Dermis blood vessel endothelial cell (primary cell): ENCODE data around the gene INSIG1. TPM values are rescaled to one million over a fixed set of nuclear protein-coding genes. Genes with fewer than 3 reads are reported as not detected.
A peak's percentile ranks its signal among the peaks of the same experiment; 100 is the strongest.

Experiments
- DNase-seq: peaks from one replicate; pipeline ENCODE4 v3.0.0; 2010
- total RNA-seq: library from RNA; depleted of rRNA; stranded (reverse); fragments of >200 nt; gene quantifications from 2 replicates; pipeline ENCODE4 v1.2.3, GENCODE V29; 2014

INSIG1 gene
- total RNA-seq, result 93.9 and 140 TPM in 2 replicates

- peak; percentile 97 for DNase-seq
These were observed at the start of gene INSIG1 for GRCh38 chr7:155297517-155298287. INSIG1 (plus strand) TSS chr7:155297878; CDS start chr7:155298286, 408 bp downstream.

DNA sequence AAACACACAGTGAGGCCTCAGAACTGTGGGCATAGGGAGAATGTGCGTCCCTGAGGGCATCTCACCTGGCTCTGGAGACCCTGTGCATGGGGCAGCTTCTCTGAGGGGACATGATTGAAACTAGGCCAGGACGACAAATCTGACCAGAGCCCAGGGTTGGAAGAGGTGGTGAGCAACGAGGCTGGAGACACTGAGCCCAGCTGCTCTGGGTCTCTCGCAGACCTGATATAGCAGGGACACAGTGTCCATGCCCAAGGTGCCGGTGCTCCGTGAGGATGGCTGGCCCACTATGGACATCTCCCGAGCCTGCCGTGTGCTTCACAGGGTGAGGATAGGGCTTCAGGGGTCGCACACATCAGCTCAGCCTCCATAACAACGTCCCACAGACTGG lies 49.3 kb upstream of the INSIG1 start:
- DNase-seq, result no peak

DNA sequence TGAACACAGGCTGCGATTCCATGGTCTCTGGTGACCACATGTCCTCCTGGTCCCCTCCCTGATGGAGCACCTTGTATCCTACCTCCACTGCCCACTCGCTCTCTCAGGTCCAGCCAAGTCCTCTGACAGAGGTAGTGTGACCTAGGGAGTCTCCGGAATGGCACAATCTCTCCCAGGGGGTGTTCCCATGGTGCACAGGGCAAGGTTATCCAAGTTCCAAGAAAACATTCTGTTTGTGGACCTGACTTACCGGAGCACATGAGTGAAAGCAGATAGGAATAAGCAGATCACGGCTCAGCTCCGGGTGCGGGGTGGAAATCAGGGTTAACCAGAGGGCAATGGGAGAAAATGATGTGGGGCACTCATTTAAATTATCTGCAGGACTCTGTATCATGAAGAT lies 45.8 kb upstream of the INSIG1 start:
- DNase-seq, result no peak

DNA sequence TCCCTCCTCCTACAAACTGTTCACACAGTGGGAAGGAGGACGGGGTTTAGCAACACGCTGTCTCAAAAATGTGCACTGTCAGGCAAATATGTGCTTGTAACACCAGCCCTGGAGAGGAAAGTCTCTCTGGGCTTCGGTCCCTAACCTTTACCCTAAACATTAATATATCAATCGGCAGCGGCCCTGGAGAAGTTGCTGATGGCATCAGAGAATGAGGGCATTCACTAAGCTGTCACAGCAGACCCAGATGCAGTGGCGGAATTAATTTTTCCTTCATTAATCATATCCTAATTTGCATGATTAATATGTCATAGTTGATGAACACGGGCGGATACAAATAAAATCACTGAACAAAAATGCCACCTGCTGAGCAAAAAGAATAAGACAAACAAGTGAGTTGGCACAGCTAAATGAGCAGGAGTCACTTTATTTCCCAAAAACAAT lies 45.2 kb upstream of the INSIG1 start:
- peak; percentile 33 for DNase-seq

DNA sequence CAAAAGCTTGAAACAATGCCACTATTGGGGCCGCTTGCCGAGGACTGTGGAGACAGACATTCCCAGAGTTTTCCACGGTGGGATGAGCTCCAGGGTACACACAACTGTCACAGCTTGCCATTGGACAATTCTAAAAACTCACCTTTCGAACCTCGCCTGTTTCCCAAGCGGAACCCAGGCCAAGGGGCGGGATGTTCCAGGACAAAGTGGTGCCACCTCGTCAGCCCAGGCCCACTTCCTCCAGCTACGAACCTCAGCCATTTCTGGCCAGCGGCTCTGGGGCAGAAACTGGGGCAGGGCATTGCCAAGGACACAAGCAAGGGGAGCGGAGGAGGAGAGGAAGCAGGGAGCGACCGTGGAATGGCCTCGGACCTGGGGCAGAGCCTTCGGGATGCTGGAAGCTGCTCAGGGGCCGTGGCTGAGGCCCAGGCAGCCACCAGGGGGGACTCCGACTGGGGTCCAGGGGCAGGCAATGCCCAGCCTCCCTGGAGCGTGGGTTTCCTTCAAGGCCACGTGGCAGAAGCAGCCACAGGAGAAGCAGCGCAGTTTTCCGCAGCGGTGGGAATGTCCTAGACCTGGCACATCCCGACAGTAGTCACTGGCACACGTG lies 44.7 kb upstream of the INSIG1 start:
- DNase-seq, result no peak

DNA sequence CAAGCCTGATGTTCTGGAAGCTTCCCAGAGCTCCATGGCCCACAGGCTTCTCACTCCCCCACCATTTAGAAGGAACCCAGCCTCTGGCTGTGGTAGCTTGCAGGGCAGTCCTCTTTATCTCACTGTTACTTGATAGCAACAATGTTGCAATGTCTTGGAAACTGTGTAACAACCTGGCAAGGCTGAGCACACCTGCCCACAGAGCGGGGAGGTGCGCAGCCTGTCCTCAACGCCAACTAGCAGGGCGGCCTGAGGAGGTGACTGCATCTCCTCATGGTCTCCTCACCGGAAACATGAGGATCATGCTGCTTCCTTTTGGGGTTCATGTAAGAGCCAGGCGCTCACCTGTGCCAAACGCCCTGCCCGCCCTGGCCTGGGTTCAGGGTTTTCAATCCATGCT lies 43.7 kb upstream of the INSIG1 start:
- DNase-seq, result no peak

DNA sequence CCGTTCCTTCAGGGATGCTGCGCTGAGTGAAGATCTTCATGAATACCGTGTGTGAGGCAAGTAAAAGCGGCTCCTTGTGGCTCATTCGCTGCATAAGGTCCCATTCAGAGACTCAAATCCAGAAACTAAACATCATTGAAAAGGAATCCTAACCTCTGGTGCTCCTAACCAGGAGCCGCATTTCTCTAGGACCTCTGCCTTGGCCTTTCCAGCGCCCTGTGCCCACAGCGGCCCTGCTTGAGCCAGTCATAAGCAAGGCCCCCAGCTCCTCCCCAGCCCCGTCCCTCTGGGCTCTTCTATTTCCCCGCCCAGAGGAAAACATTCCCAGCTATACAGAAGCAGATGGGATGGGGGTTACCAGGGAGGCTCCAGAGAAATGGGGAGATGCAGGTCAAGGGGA lies 42.6 kb upstream of the INSIG1 start:
- no peak for DNase-seq

GRCh38 chr7:155255621-155256020 lies 42.1 kb upstream of the INSIG1 start:
- DNase-seq, result no peak

DNA sequence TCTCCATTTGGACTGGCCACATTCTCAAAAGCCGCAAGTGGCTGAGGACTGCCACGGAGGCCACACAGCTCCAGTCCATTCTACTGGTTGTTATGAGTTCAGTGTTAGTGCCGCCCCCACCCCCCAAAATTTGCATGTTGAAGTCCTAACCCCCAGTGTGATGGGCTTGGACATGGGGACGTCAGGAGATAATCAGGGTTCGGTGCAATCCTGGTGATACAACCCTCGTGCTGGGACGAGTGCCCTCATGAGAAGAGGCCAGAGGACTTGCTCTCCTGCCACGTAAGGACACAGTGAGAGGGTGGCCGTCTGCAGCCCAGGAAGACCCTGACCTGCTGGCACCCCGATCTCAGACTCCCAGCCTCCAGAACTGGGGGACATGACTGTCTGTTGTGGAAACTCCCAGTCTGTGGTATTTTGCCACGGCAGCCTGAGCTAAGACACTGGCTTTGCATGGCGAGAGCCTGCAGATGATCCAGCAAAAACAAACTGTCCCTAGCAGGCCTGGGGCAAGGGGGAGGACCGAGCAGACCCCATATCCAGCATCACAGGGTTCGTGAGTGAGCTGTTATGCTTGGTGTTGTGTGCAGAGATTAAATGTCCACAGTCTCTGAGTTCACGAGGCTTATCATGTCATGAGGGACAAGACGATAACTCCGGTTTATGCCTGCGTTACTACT lies 41.5 kb upstream of the INSIG1 start:
- DNase-seq, result no peak

- DNase-seq, result no peak
These were observed 40.8 kb upstream of the INSIG1 start for GRCh38 chr7:155256761-155257481.

DNA sequence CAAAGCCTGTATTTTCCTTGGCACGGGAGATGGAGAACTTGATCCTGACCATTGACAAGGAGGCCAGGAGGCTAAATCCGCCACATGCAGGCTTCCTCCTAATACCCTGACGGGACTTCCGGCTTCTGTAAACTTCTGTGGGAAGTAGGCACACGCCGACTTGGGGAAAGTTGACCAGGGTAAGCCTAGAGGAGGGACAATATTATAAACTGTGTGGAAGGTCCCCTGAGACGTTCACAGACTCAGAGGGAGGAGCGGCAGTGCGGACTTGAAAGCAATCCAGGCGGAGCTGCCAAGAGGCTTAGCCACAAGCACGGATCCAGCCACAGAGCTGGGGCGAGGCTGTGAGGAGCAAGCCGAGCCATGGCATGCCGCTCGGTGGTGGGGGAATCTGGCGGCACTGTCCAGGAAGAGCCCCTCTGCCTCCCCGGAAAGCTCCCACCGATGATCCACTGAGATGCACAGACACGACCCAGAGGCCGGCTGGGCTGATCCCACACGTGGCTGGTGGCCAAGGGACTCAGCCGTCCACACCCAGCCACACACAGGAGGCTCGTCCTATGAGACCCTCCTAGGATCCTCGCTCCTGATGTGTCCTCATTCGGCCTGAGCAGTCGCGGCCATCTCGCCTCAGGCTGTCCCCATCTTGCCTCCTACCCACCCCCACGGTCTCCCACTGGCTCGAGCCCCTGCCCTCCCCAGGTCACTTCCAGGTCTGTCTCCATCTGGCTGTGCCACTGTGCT lies 40.0 kb upstream of the INSIG1 start:
- DNase-seq, result peak; percentile 78

DNA sequence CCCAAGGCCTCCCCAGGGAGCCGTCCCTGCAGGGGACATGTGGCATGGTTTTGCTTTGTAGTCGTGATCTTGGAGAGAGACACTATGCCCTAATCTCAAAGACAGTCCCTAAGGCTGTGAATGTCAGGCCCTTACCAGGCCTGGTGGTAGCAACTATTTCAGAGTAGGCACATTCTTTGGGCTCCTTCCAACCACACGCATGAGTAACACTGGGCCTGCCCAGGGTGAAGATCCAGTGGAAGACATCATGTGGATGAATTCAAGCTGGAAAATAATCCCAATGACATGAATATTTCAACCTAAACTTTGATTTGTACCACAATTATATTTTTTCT lies 39.5 kb upstream of the INSIG1 start:
- DNase-seq, result peak; percentile 46

DNA sequence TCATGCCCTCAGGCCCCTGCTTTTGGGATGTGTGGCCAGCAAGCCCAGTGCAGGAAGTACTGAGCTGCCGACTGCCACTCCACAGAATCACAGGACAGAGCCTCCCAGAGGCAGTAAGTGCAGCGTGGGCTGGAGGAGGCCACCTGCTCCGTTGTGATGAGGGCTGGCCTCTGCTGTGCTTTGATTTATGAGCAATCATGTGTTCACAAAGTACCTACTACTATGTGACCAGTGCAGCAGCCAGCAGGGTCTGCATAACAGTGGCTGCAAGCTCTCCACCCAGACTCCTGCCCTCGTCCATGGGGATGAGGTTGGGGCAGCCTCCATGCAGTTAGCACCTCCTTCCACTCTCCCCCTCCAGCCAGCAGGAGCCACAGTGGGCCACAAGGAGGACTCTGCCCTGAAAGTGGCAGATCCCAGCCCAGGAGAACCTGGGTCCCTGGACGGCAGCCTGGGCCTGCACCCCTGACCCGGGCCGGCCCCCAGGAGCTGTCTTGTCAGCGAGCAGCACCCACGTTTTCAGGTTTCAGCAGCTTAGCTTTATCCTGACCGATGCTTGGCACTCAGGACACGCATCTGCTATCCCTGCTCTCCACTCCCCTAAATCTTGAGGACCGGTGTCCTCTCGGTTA lies 37.7 kb upstream of the INSIG1 start:
- no peak for DNase-seq

GRCh38 chr7:155260498-155260872 lies 37.2 kb upstream of the INSIG1 start:
- DNase-seq, result no peak

GRCh38 chr7:155261031-155261985 lies 36.4 kb upstream of the INSIG1 start:
- DNase-seq, result no peak

- no peak for DNase-seq
These were observed 35.6 kb upstream of the INSIG1 start for GRCh38 chr7:155262031-155262430.

DNA sequence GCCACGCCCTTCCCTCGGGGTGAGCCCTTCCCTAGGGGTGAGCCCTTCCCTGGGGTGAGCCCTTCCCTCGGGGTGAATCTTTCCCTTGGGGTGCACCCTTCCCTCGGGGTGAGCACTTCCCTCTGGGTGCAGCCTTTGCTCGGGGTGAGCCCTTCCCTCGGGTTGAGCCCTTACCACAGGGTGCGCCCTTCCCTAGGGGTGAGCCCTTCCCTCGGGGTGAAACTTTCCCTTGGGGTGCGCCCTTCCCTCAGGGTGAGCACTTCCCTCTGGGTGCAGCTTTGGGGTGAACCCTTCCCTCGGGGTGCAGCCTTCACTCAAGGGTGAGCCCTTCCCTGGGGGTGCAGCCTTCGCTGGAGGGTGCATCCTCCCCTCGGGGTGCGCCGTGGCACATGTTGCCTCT lies 34.6 kb upstream of the INSIG1 start:
- DNase-seq, result no peak

DNA sequence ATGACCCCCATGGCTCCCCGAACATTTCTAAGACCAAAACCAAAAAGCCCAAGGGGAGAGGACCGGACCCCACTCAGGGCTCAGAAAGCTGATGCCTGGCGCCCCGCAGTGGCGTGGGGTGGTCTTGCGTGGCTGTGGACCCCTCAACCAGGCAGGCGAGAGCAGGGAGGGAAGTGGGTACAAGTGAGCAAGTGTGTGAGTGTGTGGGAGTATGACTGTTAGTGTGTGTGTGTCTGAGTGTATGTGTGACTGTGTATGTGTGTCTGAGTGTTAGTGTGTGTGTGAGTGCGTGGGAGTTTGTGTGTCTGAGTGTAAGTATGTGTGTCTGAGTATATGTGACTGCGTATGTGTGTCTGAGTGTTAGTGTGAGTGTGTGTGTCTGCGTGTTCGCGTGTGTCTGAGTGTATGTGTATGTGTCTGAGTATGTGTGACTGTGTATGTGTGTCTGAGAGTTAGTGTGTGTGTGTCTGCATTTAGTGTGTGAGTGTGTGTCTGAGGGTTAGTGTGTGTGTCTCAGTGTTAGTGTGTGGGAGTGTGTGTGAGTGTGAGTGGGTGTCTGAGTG lies 34.0 kb upstream of the INSIG1 start:
- DNase-seq, result peak; percentile 10

DNA sequence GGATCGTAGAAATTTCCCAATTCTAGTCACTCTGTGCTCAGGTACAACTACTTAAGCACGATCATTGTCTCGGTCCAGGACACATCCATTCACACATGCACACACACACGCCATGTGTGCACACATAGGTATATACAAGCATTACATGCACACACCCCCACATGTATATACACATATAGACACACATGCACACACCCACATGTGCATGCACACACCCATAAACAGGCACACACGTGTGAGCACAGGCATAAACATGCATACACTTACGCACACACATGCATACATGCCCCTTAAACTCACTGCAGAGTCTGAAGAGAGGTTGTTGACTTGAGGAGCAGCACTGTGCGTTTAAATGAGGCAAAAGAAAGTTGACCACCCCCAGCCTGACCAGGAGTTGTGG lies 32.5 kb upstream of the INSIG1 start:
- DNase-seq, result no peak

DNA sequence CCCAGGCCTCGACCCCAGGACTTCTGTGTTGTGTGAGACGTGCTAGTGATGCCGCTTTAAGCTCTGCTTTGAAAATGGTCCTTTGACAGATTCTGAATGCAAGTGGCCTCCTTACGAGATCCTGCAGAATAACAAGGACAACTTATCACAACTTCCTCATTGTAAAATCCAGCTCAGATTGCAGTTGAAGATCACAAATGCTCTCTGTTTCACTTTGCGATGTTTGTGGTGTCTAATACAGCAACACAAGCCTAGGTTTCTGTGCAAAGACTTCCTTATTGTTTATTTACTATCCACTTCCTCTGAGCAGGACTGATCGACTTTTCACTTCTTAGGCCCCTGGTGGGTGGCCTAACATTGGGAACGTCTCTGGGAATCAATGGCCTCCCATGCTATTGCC lies 31.7 kb upstream of the INSIG1 start:
- DNase-seq, result no peak

GRCh38 chr7:155266440-155266839 lies 31.2 kb upstream of the INSIG1 start:
- no peak for DNase-seq
